Mucosa of descending colon (tissue), 3 donors: ENCODE measurements around the gene SUOX. TPM values are rescaled to one million over a fixed set of nuclear protein-coding genes. Genes with fewer than 3 reads are reported as not detected.
A peak's percentile ranks its signal among the peaks of the same experiment; 100 is the strongest.

Experiments used
- ATAC-seq: fragments of 200-7000 bp; cut with Tn5 transposase; one replicate; pipeline ENCODE4 v1.9.1; 2020; ENCODE audit warnings: mild to moderate bottlenecking, moderate library complexity
- DNase-seq, 3 donors: peaks; one replicate each; pipeline ENCODE4 v3.0.0-alpha.2; 2020
- H3K36me3 ChIP-seq: fragments of 200-600 bp; one replicate; pipeline ENCODE4 v1.8.0; 2021; ENCODE audit warnings: low read depth, mild to moderate bottlenecking
- H3K4me1 ChIP-seq: fragments of 200-600 bp; one replicate; pipeline ENCODE4 v1.8.0; 2021; ENCODE audit warnings: low read depth, mild to moderate bottlenecking
- H3K4me3 ChIP-seq: fragments of 200-600 bp; one replicate; pipeline ENCODE4 v1.8.0; 2021; ENCODE audit warnings: mild to moderate bottlenecking
- H3K9me3 ChIP-seq: fragments of 200-600 bp; one replicate; pipeline ENCODE4 v1.8.0; 2021; ENCODE audit warnings: mild to moderate bottlenecking
- intact Hi-C, 2 donors: fragments of 100-400 bp; cut with DNase I in 1 of 2; cut with micrococcal nuclease in 1 of 2; formaldehyde crosslinking; loops; one replicate each; pipeline versions ENCODE4 v1.11.0 to v1.11.1; 2022; cut with DNase I, micrococcal nuclease
- total RNA-seq, 3 donors: library from RNA; stranded (reverse); fragmentation: NEBNext Ultra II Directional in 2 of 3; extraction: Animal tissue kit (Norgen Biotek cat#: 25700) in 2 of 3; gene quantifications; one replicate each; pipeline versions ENCODE4 v1.2.1 to v1.2.4, GENCODE V29; 2021 to 2023
- TF ChIP-seq, protein P1 (sequence below): fragments of 200-600 bp; IDR thresholded peaks from one replicate; pipeline ENCODE4 v1.8.0; 2022; ENCODE audit warnings: antibody characterized with exemption, mild to moderate bottlenecking
- donor health status: DM: no; HTN: no; CAD: no; lungs with moderate emphysema.
- donor health status: DM: no; HTN: no; CAD: no.
- donor health status: DM: no; HTN: yes; CAD: no.

The SUOX gene
- total RNA-seq, 3 donors from 2014 or later: 29.2 to 32.0 (median 30.4) TPM

GRCh38 chr12:56042843-56043242, 45.8 kb downstream of the SUOX start:
- intact Hi-C loops: no loop called here
- Histone ChIP-seq H3K36me3 (no peaks in the 10 kb centered on the region), H3K9me3 (no peaks in the 10 kb centered on the region), H3K4me3 (peak overlapping the region; percentile 70), H3K4me1 (peaks cover 20% of the 10 kb centered on the region)
- TF ChIP-seq, protein P1, sequence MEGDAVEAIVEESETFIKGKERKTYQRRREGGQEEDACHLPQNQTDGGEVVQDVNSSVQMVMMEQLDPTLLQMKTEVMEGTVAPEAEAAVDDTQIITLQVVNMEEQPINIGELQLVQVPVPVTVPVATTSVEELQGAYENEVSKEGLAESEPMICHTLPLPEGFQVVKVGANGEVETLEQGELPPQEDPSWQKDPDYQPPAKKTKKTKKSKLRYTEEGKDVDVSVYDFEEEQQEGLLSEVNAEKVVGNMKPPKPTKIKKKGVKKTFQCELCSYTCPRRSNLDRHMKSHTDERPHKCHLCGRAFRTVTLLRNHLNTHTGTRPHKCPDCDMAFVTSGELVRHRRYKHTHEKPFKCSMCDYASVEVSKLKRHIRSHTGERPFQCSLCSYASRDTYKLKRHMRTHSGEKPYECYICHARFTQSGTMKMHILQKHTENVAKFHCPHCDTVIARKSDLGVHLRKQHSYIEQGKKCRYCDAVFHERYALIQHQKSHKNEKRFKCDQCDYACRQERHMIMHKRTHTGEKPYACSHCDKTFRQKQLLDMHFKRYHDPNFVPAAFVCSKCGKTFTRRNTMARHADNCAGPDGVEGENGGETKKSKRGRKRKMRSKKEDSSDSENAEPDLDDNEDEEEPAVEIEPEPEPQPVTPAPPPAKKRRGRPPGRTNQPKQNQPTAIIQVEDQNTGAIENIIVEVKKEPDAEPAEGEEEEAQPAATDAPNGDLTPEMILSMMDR: no peak
- peak; percentile 55 for ATAC-seq
- DNase-seq: peak in 1 of 3 donors; percentile 52

GRCh38 chr12:56046027-56046780, 49.1 kb downstream of the SUOX start:
- peaks cover 19% of the 10 kb centered on the region for H3K4me1 ChIP-seq
- ATAC-seq (no peak), DNase-seq (no peak)
- intact Hi-C loops: no loop called here
- TF ChIP-seq, protein P1: no peak
- H3K36me3 ChIP-seq: no peaks in the 10 kb centered on the region
- no peak overlapping the region for H3K4me3 ChIP-seq
- H3K9me3 ChIP-seq: no peaks in the 10 kb centered on the region

GRCh38 chr12:56053407-56053893, 56.4 kb downstream of the SUOX start:
- TF ChIP-seq, protein P1: no peak
- ATAC-seq: no peak
- H3K4me3 ChIP-seq: no peak overlapping the region
- no peaks in the 10 kb centered on the region for H3K4me1 ChIP-seq
- H3K36me3 ChIP-seq: no peaks in the 10 kb centered on the region
- DNase-seq: no peak
- no peaks in the 10 kb centered on the region for H3K9me3 ChIP-seq
- intact Hi-C loops: no loop called here

Other genes with a start within 250 kb of the SUOX start
- 10 to 100 TPM; 38.7 to 45.9 (median 41.3) TPM for gene SARNP, start 179.6 kb upstream of the SUOX start, total RNA-seq
- gene ORMDL2, start 179.2 kb upstream of the SUOX start, total RNA-seq: 10 to 100 TPM; 42.1 to 97.8 (median 74.2) TPM
- gene DNAJC14, start 167.7 kb upstream of the SUOX start, total RNA-seq: 10 to 100 TPM; 26.6 to 30.8 (median 27.7) TPM
- gene MMP19, start 154.3 kb upstream of the SUOX start, total RNA-seq: 1 to 10 TPM; 1.7 to 6.6 (median 5.0) TPM
- 10 to 100 TPM; 29.7 to 48.8 (median 45.7) TPM for gene PYM1, start 69.4 kb upstream of the SUOX start, total RNA-seq
- 100 to 1,000 TPM in 1 of 3 donors, 10 to 100 TPM in 2; 82.6 to 148 (median 97.0) TPM for gene DGKA, start 66.1 kb upstream of the SUOX start, total RNA-seq
- gene PMEL, start 31.2 kb upstream of the SUOX start, total RNA-seq: 1 to 10 TPM; 1.3 to 4.4 (median 3.4) TPM
- 10 to 100 TPM; 17.1 to 22.1 (median 20.8) TPM for gene CDK2, start 30.4 kb upstream of the SUOX start, total RNA-seq
- gene RAB5B, start 23.2 kb upstream of the SUOX start, total RNA-seq: 100 to 1,000 TPM; 131 to 179 (median 173) TPM
- gene IKZF4, start 23.8 kb downstream of the SUOX start, total RNA-seq: 1 to 10 TPM; 3.5 to 9.1 (median 7.2) TPM
- 10 to 100 TPM; 28.8 to 81.1 (median 34.5) TPM for gene RPS26, start 44.6 kb downstream of the SUOX start, total RNA-seq
- 100 to 1,000 TPM; 136 to 423 (median 212) TPM for gene ERBB3, start 82.9 kb downstream of the SUOX start, total RNA-seq
- gene PA2G4, start 107.3 kb downstream of the SUOX start, total RNA-seq: 10 to 100 TPM; 61.7 to 94.9 (median 90.3) TPM
- gene RPL41, start 119.4 kb downstream of the SUOX start, total RNA-seq: 1,000 to 10,000 TPM; 2,763 to 3,198 (median 3,152) TPM
- 10 to 100 TPM in 1 of 3 donors, 1 to 10 TPM in 2; 5.0 to 11.8 (median 5.4) TPM for gene ZC3H10, start 121.0 kb downstream of the SUOX start, total RNA-seq
- 10 to 100 TPM; 44.9 to 75.7 (median 52.0) TPM for gene ESYT1, start 131.0 kb downstream of the SUOX start, total RNA-seq
- 10 to 100 TPM; 13.0 to 39.8 (median 22.7) TPM for gene MYL6B, start 155.3 kb downstream of the SUOX start, total RNA-seq
- gene MYL6, start 161.1 kb downstream of the SUOX start, total RNA-seq: 1,000 to 10,000 TPM; 1,884 to 3,185 (median 1,894) TPM
- 100 to 1,000 TPM in 2 of 3 donors, 10 to 100 TPM in 1; 91.7 to 163 (median 116) TPM for gene SMARCC2, start 192.2 kb downstream of the SUOX start, total RNA-seq
- gene RNF41, start 224.6 kb downstream of the SUOX start, total RNA-seq: 10 to 100 TPM; 30.4 to 51.5 (median 32.1) TPM
- gene NABP2, start 227.1 kb downstream of the SUOX start, total RNA-seq: 10 to 100 TPM; 22.2 to 37.3 (median 30.2) TPM
- gene SLC39A5, start 232.8 kb downstream of the SUOX start, total RNA-seq: 100 to 1,000 TPM in 2 of 3 donors, 10 to 100 TPM in 1; 88.4 to 298 (median 129) TPM